Breast epithelium (tissue), 3 donors: ENCODE measurements around the gene PEX19.

Experiments
- CTCF ChIP-seq, 3 donors: fragments of 450-650 bp; IDR thresholded peaks; one replicate each; pipeline ENCODE4 v1.5.1; 2016 to 2017; ENCODE audit warnings: antibody characterized with exemption in 3 of 3, mild to moderate bottlenecking in 3 of 3, moderate library complexity in 3 of 3
- POLR2AphosphoS5 ChIP-seq, 3 donors: sonication (generic); formaldehyde crosslinking; IDR thresholded peaks; one replicate each; pipeline ENCODE4 v1.6.1; 2017; ENCODE audit warnings: antibody characterized with exemption in 3 of 3

- no peak for TF ChIP-seq CTCF (IDR thresholded peaks at IDR 0.05)
- no peak for TF ChIP-seq POLR2AphosphoS5 (IDR thresholded peaks at IDR 0.05)
Observed at GRCh38 chr1:160271025-160271424, 13.9 kb downstream of the PEX19 start.
